K562 (cell line): ENCODE measurements around the gene USP6. TPM values are rescaled to one million over a fixed set of nuclear protein-coding genes. Genes with fewer than 3 reads are reported as not detected.

Source experiments
- ATF1 ChIP-seq, 2 experiments: fragments of 450-650 bp in 1 of 2; IDR thresholded peaks; 2 replicates each; pipeline ENCODE4 v1.6.1; 2016; ENCODE audit warnings: missing compliant biosample characterization in 1 of 2, missing genetic modification characterization in 1 of 2
- ELF1 ChIP-seq: fragments of 200-800 bp; sonication (Bioruptor generic); IDR thresholded peaks from 2 replicates; pipeline ENCODE4 v1.6.1; 2016; ENCODE audit warnings: missing genetic modification characterization, missing compliant biosample characterization
- GABPA ChIP-seq: fragments of 200-800 bp; sonication (Bioruptor generic); conservative IDR thresholded peaks from 2 replicates; pipeline ENCODE4 v1.6.1; 2016; ENCODE audit warnings: low read depth, missing genetic modification characterization, missing compliant biosample characterization
- GTF2F1 ChIP-seq: IDR thresholded peaks from 2 replicates; pipeline ENCODE4 v1.6.1; 2011; ENCODE audit warnings: low read depth, low read length, improper control_type of control experiment
- HCFC1 ChIP-seq: IDR thresholded peaks from 2 replicates; pipeline ENCODE4 v1.6.1; 2012; ENCODE audit warnings: low read depth, low read length, improper control_type of control experiment
- HMGN3 ChIP-seq: IDR thresholded peaks from 2 replicates; pipeline ENCODE4 v1.6.1; 2011; ENCODE audit warnings: borderline replicate concordance, low read depth, mild to moderate bottlenecking, mixed read lengths, low read length; ENCODE audit not compliant: insufficient read length; ENCODE audit errors: extremely low read depth
- MEIS2 ChIP-seq: fragments of 450-650 bp; IDR thresholded peaks from 2 replicates; pipeline ENCODE4 v1.6.1; 2014; ENCODE audit warnings: mild to moderate bottlenecking; ENCODE audit not compliant: partially characterized antibody
- MTA1 ChIP-seq: fragments of 450-650 bp; IDR thresholded peaks from 2 replicates; pipeline ENCODE4 v1.6.1; 2017; ENCODE audit warnings: borderline replicate concordance
- NELFE ChIP-seq: IDR thresholded peaks from 2 replicates; pipeline ENCODE4 v1.6.1; 2011; ENCODE audit warnings: mild to moderate bottlenecking; ENCODE audit not compliant: insufficient read depth, insufficient read length
- PHF20 ChIP-seq: fragments of 450-650 bp; IDR thresholded peaks from 2 replicates; pipeline ENCODE4 v1.6.1; 2018; ENCODE audit not compliant: partially characterized antibody
- TAL1 ChIP-seq: fragments of 450-650 bp; IDR thresholded peaks from 2 replicates; pipeline ENCODE4 v1.6.1; 2016; ENCODE audit warnings: mild to moderate bottlenecking
- ZBTB17 ChIP-seq: fragments of 450-650 bp; formaldehyde crosslinking; IDR thresholded peaks from 2 replicates; pipeline ENCODE4 v1.4.0; 2020; ENCODE audit warnings: mild to moderate bottlenecking
- ZNF583 ChIP-seq: fragments of 250-450 bp; sonication (Bioruptor Pico); IDR thresholded peaks from 2 replicates; pipeline ENCODE4 v1.4.0; 2020
- polyA plus RNA-seq, 8 experiments: library from polyadenylated mRNA; depleted of rRNA in 4 of 8; stranded (reverse) in 5 of 8; unstranded in 3 of 8; fragments of >200 nt; fragmentation: Nextera tagmentation in 2 of 8; fragmentation: Illumina TruSeq in 1 of 8; extraction: Ambion mirVana in 2 of 8; extraction: Trizol in 1 of 8; gene quantifications; 2 replicates each; pipeline versions ENCODE4 v1.2.1 to v1.2.3, GENCODE V29; 2011 to 2014; ENCODE audit warnings: inconsistent platforms in 1 of 8, missing spikeins in 1 of 8
- total RNA-seq, 7 experiments: library from RNA; depleted of rRNA in 6 of 7; stranded (reverse); fragments of >200 nt in 6 of 7; fragmentation: Illumina TruSeq in 2 of 7; extraction: Trizol in 2 of 7; gene quantifications; 2 replicates each; pipeline versions ENCODE4 v1.2.1 to v1.2.3, GENCODE V29; 2011 to 2021; ENCODE audit warnings: low replicate concordance in 1 of 7
- TF ChIP-seq, protein P1 (sequence below): fragments of 250-450 bp; sonication (Bioruptor Pico); IDR thresholded peaks from 2 replicates; pipeline ENCODE4 v1.8.0; 2022; ENCODE audit warnings: moderate library complexity, mild to moderate bottlenecking, inconsistent platforms
- TF ChIP-seq, protein P2 (sequence below): sonication (generic); formaldehyde crosslinking; IDR thresholded peaks from 2 replicates; pipeline ENCODE4 v1.8.0; 2022; ENCODE audit warnings: missing genetic modification reagents, mild to moderate bottlenecking, moderate library complexity, borderline replicate concordance
- TF ChIP-seq, protein P3 (sequence below): IDR thresholded peaks from 2 replicates; pipeline ENCODE4 v1.6.1; 2011; ENCODE audit warnings: borderline replicate concordance, low read depth, mild to moderate bottlenecking, moderate library complexity, low read length; ENCODE audit not compliant: insufficient read depth, poor library complexity, severe bottlenecking
- TF ChIP-seq, protein P4 (sequence below): fragments of 250-450 bp; sonication (Bioruptor Pico); IDR thresholded peaks from 2 replicates; pipeline ENCODE4 v1.4.0; 2020; ENCODE audit warnings: mild to moderate bottlenecking
- TF ChIP-seq, protein P5 (sequence below): IDR thresholded peaks from 2 replicates; pipeline ENCODE4 v1.6.1; 2016; ENCODE audit warnings: missing genetic modification characterization, missing compliant biosample characterization

USP6 gene
- total and polyA plus RNA-seq, 9 of the 15 experiments (the other 6 are each of a cell fraction or from before 2014, with no cell fraction given): 0.01 to 0.09 (median 0.04) TPM; not detected in 4

DNA sequence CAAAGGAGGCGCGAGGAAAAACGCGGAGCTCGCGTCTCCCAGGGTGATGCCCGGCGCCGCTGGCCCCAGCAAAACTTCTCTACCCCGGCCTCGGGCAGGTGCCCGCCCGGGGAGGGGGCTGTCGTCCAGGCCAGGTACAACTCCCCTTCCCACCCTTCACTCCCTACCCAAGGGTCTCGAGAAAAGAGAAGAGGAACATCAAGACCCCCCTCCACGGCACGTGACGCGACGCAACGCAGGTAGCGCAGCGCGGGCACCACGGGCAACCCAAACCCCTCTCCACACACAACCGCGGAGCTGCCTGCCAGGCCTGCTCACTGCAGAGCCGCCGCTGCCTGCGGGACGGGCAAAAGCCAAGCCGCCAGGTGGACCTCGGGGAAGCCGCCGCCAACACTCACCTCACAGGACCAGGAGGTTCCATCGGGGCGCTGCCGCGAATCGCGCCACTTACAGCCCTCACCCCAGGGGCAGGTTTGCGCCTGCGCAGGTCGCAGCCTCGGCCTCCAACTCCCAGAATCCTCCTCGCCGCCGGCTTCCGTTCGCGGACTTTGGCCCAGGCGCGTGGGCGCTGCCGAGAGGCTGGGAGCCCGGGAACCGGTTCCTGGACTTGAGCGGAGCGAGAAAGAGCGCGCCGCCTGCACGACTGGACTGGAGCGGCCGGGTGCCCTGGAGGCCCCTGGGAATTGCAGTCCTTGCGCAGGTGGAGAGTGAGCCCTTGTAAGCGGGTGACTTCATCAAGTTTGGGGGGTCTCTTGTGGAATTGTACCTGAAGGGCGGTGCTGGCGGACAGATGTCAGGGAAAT is 4.2 kb upstream of the USP6 start, which contains the start of gene ZNF232 (continued):
- no peak for TF ChIP-seq ATF1 (CRISPR knock-in tag; IDR thresholded peaks at IDR 0.05)
- peak; percentile 55 for TF ChIP-seq ATF1 (tag; IDR thresholded peaks at IDR 0.05)
- TF ChIP-seq, protein P1, sequence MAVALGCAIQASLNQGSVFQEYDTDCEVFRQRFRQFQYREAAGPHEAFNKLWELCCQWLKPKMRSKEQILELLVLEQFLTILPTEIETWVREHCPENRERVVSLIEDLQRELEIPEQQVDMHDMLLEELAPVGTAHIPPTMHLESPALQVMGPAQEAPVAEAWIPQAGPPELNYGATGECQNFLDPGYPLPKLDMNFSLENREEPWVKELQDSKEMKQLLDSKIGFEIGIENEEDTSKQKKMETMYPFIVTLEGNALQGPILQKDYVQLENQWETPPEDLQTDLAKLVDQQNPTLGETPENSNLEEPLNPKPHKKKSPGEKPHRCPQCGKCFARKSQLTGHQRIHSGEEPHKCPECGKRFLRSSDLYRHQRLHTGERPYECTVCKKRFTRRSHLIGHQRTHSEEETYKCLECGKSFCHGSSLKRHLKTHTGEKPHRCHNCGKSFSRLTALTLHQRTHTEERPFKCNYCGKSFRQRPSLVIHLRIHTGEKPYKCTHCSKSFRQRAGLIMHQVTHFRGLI (CRISPR knock-in tag): no peak
- TF ChIP-seq MEIS2: peak; percentile 67
- 0 out of 2 replicates have a peak, but pooled peaks have one; percentile 38 for TF ChIP-seq GTF2F1
- TF ChIP-seq ELF1: peak; percentile 73
- TF ChIP-seq HCFC1: peak; percentile 88
- TF ChIP-seq TAL1: no peak
- TF ChIP-seq PHF20: peak; percentile 38
- peak; percentile 85; the same call in 1 of the 2 replicates for TF ChIP-seq ZBTB17 (CRISPR knock-in tag)
- TF ChIP-seq, protein P2, sequence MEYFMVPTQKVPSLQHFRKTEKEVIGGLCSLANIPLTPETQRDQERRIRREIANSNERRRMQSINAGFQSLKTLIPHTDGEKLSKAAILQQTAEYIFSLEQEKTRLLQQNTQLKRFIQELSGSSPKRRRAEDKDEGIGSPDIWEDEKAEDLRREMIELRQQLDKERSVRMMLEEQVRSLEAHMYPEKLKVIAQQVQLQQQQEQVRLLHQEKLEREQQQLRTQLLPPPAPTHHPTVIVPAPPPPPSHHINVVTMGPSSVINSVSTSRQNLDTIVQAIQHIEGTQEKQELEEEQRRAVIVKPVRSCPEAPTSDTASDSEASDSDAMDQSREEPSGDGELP (CRISPR knock-in tag): peak; percentile 76; the same call in 1 of the 2 replicates
- TF ChIP-seq, protein P3, sequence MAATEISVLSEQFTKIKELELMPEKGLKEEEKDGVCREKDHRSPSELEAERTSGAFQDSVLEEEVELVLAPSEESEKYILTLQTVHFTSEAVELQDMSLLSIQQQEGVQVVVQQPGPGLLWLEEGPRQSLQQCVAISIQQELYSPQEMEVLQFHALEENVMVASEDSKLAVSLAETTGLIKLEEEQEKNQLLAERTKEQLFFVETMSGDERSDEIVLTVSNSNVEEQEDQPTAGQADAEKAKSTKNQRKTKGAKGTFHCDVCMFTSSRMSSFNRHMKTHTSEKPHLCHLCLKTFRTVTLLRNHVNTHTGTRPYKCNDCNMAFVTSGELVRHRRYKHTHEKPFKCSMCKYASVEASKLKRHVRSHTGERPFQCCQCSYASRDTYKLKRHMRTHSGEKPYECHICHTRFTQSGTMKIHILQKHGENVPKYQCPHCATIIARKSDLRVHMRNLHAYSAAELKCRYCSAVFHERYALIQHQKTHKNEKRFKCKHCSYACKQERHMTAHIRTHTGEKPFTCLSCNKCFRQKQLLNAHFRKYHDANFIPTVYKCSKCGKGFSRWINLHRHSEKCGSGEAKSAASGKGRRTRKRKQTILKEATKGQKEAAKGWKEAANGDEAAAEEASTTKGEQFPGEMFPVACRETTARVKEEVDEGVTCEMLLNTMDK: no peak
- TF ChIP-seq MTA1: 0 out of 2 replicates have a peak, but pooled peaks have one; percentile 45
- TF ChIP-seq HMGN3: peak; percentile 56
- TF ChIP-seq NELFE: no peak
- TF ChIP-seq, protein P4, sequence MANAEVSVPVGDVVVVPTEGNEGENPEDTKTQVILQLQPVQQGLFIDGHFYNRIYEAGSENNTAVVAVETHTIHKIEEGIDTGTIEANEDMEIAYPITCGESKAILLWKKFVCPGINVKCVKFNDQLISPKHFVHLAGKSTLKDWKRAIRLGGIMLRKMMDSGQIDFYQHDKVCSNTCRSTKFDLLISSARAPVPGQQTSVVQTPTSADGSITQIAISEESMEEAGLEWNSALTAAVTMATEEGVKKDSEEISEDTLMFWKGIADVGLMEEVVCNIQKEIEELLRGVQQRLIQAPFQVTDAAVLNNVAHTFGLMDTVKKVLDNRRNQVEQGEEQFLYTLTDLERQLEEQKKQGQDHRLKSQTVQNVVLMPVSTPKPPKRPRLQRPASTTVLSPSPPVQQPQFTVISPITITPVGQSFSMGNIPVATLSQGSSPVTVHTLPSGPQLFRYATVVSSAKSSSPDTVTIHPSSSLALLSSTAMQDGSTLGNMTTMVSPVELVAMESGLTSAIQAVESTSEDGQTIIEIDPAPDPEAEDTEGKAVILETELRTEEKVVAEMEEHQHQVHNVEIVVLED: peak; percentile 51
- peak; percentile 85 for TF ChIP-seq GABPA (tag)
- TF ChIP-seq, protein P5, sequence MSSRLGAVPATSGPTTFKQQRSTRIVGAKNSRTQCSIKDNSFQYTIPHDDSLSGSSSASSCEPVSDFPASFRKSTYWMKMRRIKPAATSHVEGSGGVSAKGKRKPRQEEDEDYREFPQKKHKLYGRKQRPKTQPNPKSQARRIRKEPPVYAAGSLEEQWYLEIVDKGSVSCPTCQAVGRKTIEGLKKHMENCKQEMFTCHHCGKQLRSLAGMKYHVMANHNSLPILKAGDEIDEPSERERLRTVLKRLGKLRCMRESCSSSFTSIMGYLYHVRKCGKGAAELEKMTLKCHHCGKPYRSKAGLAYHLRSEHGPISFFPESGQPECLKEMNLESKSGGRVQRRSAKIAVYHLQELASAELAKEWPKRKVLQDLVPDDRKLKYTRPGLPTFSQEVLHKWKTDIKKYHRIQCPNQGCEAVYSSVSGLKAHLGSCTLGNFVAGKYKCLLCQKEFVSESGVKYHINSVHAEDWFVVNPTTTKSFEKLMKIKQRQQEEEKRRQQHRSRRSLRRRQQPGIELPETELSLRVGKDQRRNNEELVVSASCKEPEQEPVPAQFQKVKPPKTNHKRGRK: no peak
- no peak for TF ChIP-seq ZNF583 (CRISPR knock-in tag)
